Liver (tissue), 3 donors: ENCODE measurements around the gene MR1.

Source experiments
- CTCF ChIP-seq: fragments of 150-350 bp; IDR thresholded peaks from 2 replicates; pipeline ENCODE4 v1.5.1; 2017; ENCODE audit warnings: improper control_type of control experiment, low read depth, low read length; ENCODE audit not compliant: missing input control
- JUND ChIP-seq, 2 donors: IDR thresholded peaks; 2 replicates each; pipeline ENCODE4 v1.6.1; 2016; ENCODE audit warnings: antibody characterized with exemption in 2 of 2
- MAX ChIP-seq: IDR thresholded peaks from 2 replicates; pipeline ENCODE4 v1.6.1; 2016; ENCODE audit warnings: antibody characterized with exemption
- RAD21 ChIP-seq, 2 donors: IDR thresholded peaks; 2 replicates each; pipeline ENCODE4 v1.6.1; 2016; ENCODE audit warnings: antibody characterized with exemption in 2 of 2, mild to moderate bottlenecking in 2 of 2
- RXRA ChIP-seq, 2 donors: IDR thresholded peaks; 2 replicates each; pipeline ENCODE4 v1.6.1; 2017 to 2018; ENCODE audit warnings: antibody characterized with exemption in 2 of 2, mild to moderate bottlenecking in 1 of 2
- TAF1 ChIP-seq: conservative IDR thresholded peaks from 2 replicates; pipeline ENCODE4 v1.6.1; 2016; ENCODE audit warnings: antibody characterized with exemption, mild to moderate bottlenecking
- YY1 ChIP-seq: IDR thresholded peaks from 2 replicates; pipeline ENCODE4 v1.6.1; 2016; ENCODE audit warnings: antibody characterized with exemption, mild to moderate bottlenecking
- TF ChIP-seq, protein P1 (sequence below): IDR thresholded peaks from 2 replicates; pipeline ENCODE4 v1.6.1; 2016; ENCODE audit warnings: antibody characterized with exemption
- TF ChIP-seq, protein P2 (sequence below): IDR thresholded peaks from 2 replicates; pipeline ENCODE4 v1.6.1; 2016; ENCODE audit warnings: antibody characterized with exemption, mild to moderate bottlenecking
- donor health status: healthy.
- donor health status: healthy.

DNA sequence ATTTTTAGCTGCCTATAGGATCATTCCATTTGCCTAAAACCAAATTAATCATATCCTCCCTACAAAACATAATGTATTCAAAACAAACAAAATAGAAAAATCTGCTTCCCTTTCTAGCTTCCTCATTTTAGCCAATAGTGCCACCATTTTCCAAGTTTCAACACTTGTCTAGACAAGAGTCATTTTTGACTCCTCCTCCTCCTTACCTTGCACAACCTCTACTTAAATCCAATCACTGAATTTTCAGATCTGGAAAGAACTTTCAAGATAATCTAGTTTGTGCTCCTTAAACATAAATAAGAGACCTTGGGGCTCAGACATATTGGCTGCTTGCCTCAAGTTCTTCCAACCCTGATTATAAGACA lies 18.6 kb upstream of the MR1 start:
- TF ChIP-seq RAD21 (IDR thresholded peaks at IDR 0.05): no peak
- TF ChIP-seq CTCF: no peak
- TF ChIP-seq, protein P1, sequence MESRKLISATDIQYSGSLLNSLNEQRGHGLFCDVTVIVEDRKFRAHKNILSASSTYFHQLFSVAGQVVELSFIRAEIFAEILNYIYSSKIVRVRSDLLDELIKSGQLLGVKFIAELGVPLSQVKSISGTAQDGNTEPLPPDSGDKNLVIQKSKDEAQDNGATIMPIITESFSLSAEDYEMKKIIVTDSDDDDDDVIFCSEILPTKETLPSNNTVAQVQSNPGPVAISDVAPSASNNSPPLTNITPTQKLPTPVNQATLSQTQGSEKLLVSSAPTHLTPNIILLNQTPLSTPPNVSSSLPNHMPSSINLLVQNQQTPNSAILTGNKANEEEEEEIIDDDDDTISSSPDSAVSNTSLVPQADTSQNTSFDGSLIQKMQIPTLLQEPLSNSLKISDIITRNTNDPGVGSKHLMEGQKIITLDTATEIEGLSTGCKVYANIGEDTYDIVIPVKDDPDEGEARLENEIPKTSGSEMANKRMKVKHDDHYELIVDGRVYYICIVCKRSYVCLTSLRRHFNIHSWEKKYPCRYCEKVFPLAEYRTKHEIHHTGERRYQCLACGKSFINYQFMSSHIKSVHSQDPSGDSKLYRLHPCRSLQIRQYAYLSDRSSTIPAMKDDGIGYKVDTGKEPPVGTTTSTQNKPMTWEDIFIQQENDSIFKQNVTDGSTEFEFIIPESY: no peak
- TF ChIP-seq RXRA (IDR thresholded peaks at IDR 0.05): no peak
- no peak for TF ChIP-seq YY1
- TF ChIP-seq, protein P2, sequence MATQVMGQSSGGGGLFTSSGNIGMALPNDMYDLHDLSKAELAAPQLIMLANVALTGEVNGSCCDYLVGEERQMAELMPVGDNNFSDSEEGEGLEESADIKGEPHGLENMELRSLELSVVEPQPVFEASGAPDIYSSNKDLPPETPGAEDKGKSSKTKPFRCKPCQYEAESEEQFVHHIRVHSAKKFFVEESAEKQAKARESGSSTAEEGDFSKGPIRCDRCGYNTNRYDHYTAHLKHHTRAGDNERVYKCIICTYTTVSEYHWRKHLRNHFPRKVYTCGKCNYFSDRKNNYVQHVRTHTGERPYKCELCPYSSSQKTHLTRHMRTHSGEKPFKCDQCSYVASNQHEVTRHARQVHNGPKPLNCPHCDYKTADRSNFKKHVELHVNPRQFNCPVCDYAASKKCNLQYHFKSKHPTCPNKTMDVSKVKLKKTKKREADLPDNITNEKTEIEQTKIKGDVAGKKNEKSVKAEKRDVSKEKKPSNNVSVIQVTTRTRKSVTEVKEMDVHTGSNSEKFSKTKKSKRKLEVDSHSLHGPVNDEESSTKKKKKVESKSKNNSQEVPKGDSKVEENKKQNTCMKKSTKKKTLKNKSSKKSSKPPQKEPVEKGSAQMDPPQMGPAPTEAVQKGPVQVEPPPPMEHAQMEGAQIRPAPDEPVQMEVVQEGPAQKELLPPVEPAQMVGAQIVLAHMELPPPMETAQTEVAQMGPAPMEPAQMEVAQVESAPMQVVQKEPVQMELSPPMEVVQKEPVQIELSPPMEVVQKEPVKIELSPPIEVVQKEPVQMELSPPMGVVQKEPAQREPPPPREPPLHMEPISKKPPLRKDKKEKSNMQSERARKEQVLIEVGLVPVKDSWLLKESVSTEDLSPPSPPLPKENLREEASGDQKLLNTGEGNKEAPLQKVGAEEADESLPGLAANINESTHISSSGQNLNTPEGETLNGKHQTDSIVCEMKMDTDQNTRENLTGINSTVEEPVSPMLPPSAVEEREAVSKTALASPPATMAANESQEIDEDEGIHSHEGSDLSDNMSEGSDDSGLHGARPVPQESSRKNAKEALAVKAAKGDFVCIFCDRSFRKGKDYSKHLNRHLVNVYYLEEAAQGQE: no peak
- TF ChIP-seq TAF1: no peak
- no peak for TF ChIP-seq JUND (IDR thresholded peaks at IDR 0.05)
- no peak for TF ChIP-seq MAX
